ENCODE data around the gene TMC2.

TMC2 gene

DNA sequence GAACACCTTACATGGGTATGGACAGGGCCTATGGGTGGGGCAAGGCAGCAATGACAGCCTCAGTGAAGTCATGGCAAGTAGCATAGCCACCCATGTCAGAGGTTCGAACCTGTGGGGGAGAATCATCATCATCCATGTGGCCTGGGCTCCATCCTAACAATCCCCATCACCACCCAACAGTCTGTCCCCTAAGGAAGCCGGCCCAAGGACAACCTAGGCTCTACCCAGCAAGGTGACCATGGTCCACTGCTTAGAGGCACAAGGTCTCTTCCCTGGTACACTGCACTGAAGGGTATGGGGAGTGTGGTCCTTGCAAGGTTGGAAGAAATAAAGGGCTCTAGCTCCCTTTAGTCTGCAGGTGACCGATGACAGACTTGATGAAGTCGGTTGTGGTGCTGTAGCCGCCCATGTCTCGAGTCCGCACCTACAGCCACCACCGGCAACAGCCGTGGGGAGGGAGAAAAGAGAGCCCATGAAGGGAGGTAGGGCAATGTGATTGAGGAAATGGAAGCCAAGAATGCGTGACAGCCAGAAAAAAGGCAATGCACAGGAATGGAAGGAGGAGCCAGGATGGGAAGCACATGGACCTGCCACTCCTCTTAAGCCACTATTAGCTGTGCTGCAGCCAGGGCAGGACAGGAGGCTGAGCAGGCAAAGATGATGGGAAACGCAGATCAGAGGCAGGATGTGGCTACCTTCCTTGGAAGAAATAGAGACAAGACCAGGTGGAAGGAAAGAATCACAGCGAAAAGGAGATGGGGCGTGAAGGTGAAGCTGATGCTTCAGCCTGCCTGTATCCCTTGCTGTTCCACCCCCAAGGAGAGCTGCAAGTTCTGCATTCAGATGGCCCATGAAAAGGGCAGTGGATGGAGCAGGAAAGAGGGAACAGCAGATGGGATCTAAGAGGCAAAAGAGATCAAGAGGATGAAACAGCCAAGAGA is 122.3 kb downstream of the TMC2 start:
- no peaks in the 10 kb centered on the region for H3K4me1 ChIP-seq
- no peaks in the 10 kb centered on the region for H3K9me3 ChIP-seq
- H3K27me3 ChIP-seq = no peaks in the 10 kb centered on the region
- H3K36me3 ChIP-seq = peaks cover 47% of the 10 kb centered on the region
- H3K4me3 ChIP-seq (ENCODE audit: low read depth, low read length) = no peak overlapping the region
- TF ChIP-seq CTCF (IDR thresholded peaks at IDR 0.05; ENCODE audit: low read depth, low read length) = no peak
- no peak for DNase-seq

DNA sequence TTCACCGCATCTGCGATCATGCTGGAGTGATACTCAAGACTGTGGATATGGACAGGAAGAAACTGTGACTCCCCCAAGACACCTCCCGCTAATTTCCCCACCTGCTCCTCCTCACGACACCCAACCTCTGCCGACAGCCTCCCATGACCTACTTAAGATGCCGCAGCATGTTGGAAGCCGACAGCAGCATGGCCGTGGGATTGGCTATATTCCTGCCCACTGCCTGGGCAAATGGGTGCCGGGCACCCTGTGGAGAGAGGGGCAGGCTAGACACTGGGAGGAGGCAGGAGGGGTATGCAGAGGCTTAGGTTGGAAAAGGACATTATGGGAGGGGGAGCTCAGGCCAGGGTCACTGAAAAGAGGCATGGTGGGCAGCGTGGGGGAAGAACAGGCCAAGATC is 123.2 kb downstream of the TMC2 start:
- Histone ChIP-seq H3K9me3 (no peaks in the 10 kb centered on the region), H3K27me3 (no peaks in the 10 kb centered on the region), H3K4me1 (no peaks in the 10 kb centered on the region), H3K4me3 (ENCODE audit: low read depth, low read length) (no peak overlapping the region), H3K36me3 (peaks cover 38% of the 10 kb centered on the region)
- TF ChIP-seq CTCF (IDR thresholded peaks at IDR 0.05; ENCODE audit: low read depth, low read length) = no peak
- no peak for DNase-seq

- H3K4me3 ChIP-seq (ENCODE audit: low read depth, low read length) = peak overlapping the region; percentile 85
- H3K9me3 ChIP-seq = no peaks in the 10 kb centered on the region
- no peak for DNase-seq
- no peaks in the 10 kb centered on the region for H3K4me1 ChIP-seq
- peaks cover 3% of the 10 kb centered on the region for H3K36me3 ChIP-seq
- no peak for TF ChIP-seq CTCF (IDR thresholded peaks at IDR 0.05; ENCODE audit: low read depth, low read length)
- no peaks in the 10 kb centered on the region for H3K27me3 ChIP-seq
Observed at GRCh38 chr20:2663364-2663886, 127.1 kb downstream of the TMC2 start.

- DNase-seq = peak; percentile 81
- Histone ChIP-seq H3K9me3 (no peaks in the 10 kb centered on the region), H3K4me3 (ENCODE audit: low read depth, low read length) (peak within 1 kb of the TSS; percentile 85), H3K4me1 (no peaks in the 10 kb centered on the region), H3K36me3 (no peaks in the 10 kb centered on the region; the same call in 1 of the 2 replicates), H3K27me3 (no peaks in the 10 kb centered on the region)
- TF ChIP-seq CTCF (IDR thresholded peaks at IDR 0.05; ENCODE audit: low read depth, low read length) = no peak
Observed at GRCh38 chr20:2663887-2664719, 127.7 kb downstream of the TMC2 start, which contains the start of gene IDH3B. IDH3B (minus strand) TSS chr20:2664216; CDS start chr20:2664188, 28 bp downstream.

DNA sequence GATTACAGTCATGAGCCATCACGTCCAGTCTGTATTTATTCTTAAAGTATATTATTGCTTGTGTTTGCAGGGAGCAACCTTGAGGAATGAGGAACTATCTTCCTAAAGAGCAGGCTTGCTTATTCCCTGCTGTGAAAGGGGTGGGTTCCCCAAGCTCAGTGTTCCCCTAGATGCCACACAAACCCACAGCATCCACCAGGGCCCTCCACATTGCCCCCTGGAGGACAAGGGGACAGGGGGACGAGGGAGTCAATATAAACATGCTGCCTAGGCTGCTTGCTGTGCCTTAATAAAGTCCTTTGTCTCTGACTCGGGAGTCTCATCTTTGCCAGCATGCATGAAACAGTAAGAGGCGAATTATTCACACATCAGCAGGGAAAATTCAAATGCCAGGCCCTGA is 135.6 kb downstream of the TMC2 start:
- Histone ChIP-seq H3K27me3 (no peaks in the 10 kb centered on the region), H3K9me3 (no peaks in the 10 kb centered on the region), H3K36me3 (no peaks in the 10 kb centered on the region), H3K4me1 (no peaks in the 10 kb centered on the region), H3K4me3 (ENCODE audit: low read depth, low read length) (no peak overlapping the region)
- TF ChIP-seq CTCF (IDR thresholded peaks at IDR 0.05; ENCODE audit: low read depth, low read length) = 0 out of 2 replicates have a peak, but pooled peaks have one; percentile 21
- no peak for DNase-seq

Data from BE2C (cell line).